Skin of body (tissue), 2 donors: ENCODE data around the gene EEF1G. TPM values are rescaled to one million over a fixed set of nuclear protein-coding genes. Genes with fewer than 3 reads are reported as not detected.
"Not testable (repeated sequence)": the region's sequence is repeated elsewhere in the genome, so short reads cannot be mapped to it uniquely, and the experiment has no call there.

Experiments
- DNase-seq: peaks from one replicate; lab custom pipeline; 2025; lab: John Stamatoyannopoulos, UW
- total RNA-seq: library from RNA; depleted of rRNA; stranded (reverse); fragments of >200 nt; gene quantifications from one replicate; pipeline ENCODE4 v1.2.3, GENCODE V29; 2014

EEF1G gene
- 1,310 TPM for total RNA-seq

GRCh38 chr11:62573592-62574362 lies at the start of gene EEF1G:
Gene EEF1G (minus strand): TSS chr11:62573891. CDS start chr11:62573842, 49 bp downstream.
- peak; percentile 100 for DNase-seq

- DNase-seq = no peak
Measured at GRCh38 chr11:62622476-62623089, 48.9 kb upstream of the EEF1G start.

GRCh38 chr11:62621567-62622470 lies 48.1 kb upstream of the EEF1G start, which contains the start of gene B3GAT3:
Gene B3GAT3 (minus strand): TSS chr11:62621986. CDS start chr11:62621947, 39 bp downstream.
- peak; percentile 92 for DNase-seq

GRCh38 chr11:62621027-62621566 lies 47.4 kb upstream of the EEF1G start:
- DNase-seq = no peak

- not testable (repeated sequence) for DNase-seq
Measured at GRCh38 chr11:62616957-62617356, 43.3 kb upstream of the EEF1G start.

- DNase-seq = no peak
Measured at GRCh38 chr11:62615521-62615920, 41.8 kb upstream of the EEF1G start.

- no peak for DNase-seq
Measured at GRCh38 chr11:62614275-62614674, 40.6 kb upstream of the EEF1G start.

GRCh38 chr11:62613291-62613778 lies 39.6 kb upstream of the EEF1G start:
- no peak for DNase-seq

- DNase-seq = peak; percentile 81
Measured at GRCh38 chr11:62612366-62613290, 38.9 kb upstream of the EEF1G start, which contains the start of the genes EML3 and ROM1. Gene EML3 (minus strand): TSS chr11:62612775. CDS start chr11:62612457, 318 bp downstream. Gene ROM1 (plus strand): TSS chr11:62613257. CDS start chr11:62613282, 25 bp downstream.

- peak; percentile 26 for DNase-seq
Measured at GRCh38 chr11:62611705-62612365, 38.1 kb upstream of the EEF1G start.

GRCh38 chr11:62610814-62611704 lies 37.4 kb upstream of the EEF1G start:
- no peak for DNase-seq

- no peak for DNase-seq
Measured at GRCh38 chr11:62610403-62610802, 36.7 kb upstream of the EEF1G start.

GRCh38 chr11:62608776-62609175 lies 35.1 kb upstream of the EEF1G start:
- no peak for DNase-seq

- no peak for DNase-seq
Measured at GRCh38 chr11:62607714-62608113, 34.0 kb upstream of the EEF1G start.

- no peak for DNase-seq
Measured at GRCh38 chr11:62605902-62606301, 32.2 kb upstream of the EEF1G start.

GRCh38 chr11:62605467-62605866 lies 31.8 kb upstream of the EEF1G start:
- no peak for DNase-seq

GRCh38 chr11:62604460-62605120 lies 30.9 kb upstream of the EEF1G start:
- no peak for DNase-seq

GRCh38 chr11:62603776-62604299 lies 30.1 kb upstream of the EEF1G start:
- DNase-seq = no peak
